ENCODE data around the gene SLC44A1.

The SLC44A1 gene

GRCh38 chr9:105421154-105421553 is 176.7 kb downstream of the SLC44A1 start:
- H3K4me3 ChIP-seq (ENCODE audit: control insufficient read depth, low read depth, low read length) = no peak overlapping the region
- TF ChIP-seq CTCF (IDR thresholded peaks at IDR 0.05; ENCODE audit: control insufficient read depth, insufficient read depth, low read depth, low read length, missing control alignments) = no peak
- no peak for DNase-seq (ENCODE audit: low read depth)

GRCh38 chr9:105421864-105422263 is 177.4 kb downstream of the SLC44A1 start:
- DNase-seq (ENCODE audit: low read depth) = no peak
- no peak for TF ChIP-seq CTCF (IDR thresholded peaks at IDR 0.05; ENCODE audit: control insufficient read depth, insufficient read depth, low read depth, low read length, missing control alignments)
- no peak overlapping the region for H3K4me3 ChIP-seq (ENCODE audit: control insufficient read depth, low read depth, low read length)

- no peak for DNase-seq (ENCODE audit: low read depth)
Measured at GRCh38 chr9:105425816-105426433, 181.5 kb downstream of the SLC44A1 start.

GRCh38 chr9:105426657-105427056 is 182.2 kb downstream of the SLC44A1 start:
- no peak overlapping the region for H3K4me3 ChIP-seq (ENCODE audit: control insufficient read depth, low read depth, low read length)
- DNase-seq (ENCODE audit: low read depth) = no peak

More at GRCh38 chr9:105425816-105426433, 181.5 kb downstream of the SLC44A1 start:
- no peak overlapping the region for H3K4me3 ChIP-seq (ENCODE audit: control insufficient read depth, low read depth, low read length)
- peak; percentile 49 for TF ChIP-seq CTCF (IDR thresholded peaks at IDR 0.05; ENCODE audit: control insufficient read depth, insufficient read depth, low read depth, low read length, missing control alignments)

GRCh38 chr9:105431424-105432246 is 187.2 kb downstream of the SLC44A1 start:
- DNase-seq (ENCODE audit: low read depth) = no peak
- no peak for TF ChIP-seq CTCF (IDR thresholded peaks at IDR 0.05; ENCODE audit: control insufficient read depth, insufficient read depth, low read depth, low read length, missing control alignments)
- H3K4me3 ChIP-seq (ENCODE audit: control insufficient read depth, low read depth, low read length) = no peak overlapping the region

More at GRCh38 chr9:105426657-105427056, 182.2 kb downstream of the SLC44A1 start:
- TF ChIP-seq CTCF (IDR thresholded peaks at IDR 0.05; ENCODE audit: control insufficient read depth, insufficient read depth, low read depth, low read length, missing control alignments) = no peak

- DNase-seq (ENCODE audit: low read depth) = no peak
- no peak for TF ChIP-seq CTCF (IDR thresholded peaks at IDR 0.05; ENCODE audit: control insufficient read depth, insufficient read depth, low read depth, low read length, missing control alignments)
- H3K4me3 ChIP-seq (ENCODE audit: control insufficient read depth, low read depth, low read length) = no peak overlapping the region
Measured at GRCh38 chr9:105432247-105432842, 187.9 kb downstream of the SLC44A1 start.
